Fibroblast of pulmonary artery (primary cell): ENCODE data around the gene MVB12B.

Experiments
- DNase-seq: peaks from one replicate; pipeline ENCODE4 v3.0.0-alpha.2; 2010; ENCODE audit warnings: low read depth
- H3K4me3 ChIP-seq: replicated peaks from 2 replicates; pipeline ENCODE4 v1.5.1; 2011; ENCODE audit warnings: low read depth, mild to moderate bottlenecking, control low read depth, low read length, moderate library complexity
- TF ChIP-seq, protein P1 (sequence below): IDR thresholded peaks from 2 replicates; pipeline ENCODE4 v1.5.1; 2011; ENCODE audit warnings: mild to moderate bottlenecking, control low read depth, low read length, inconsistent platforms; ENCODE audit errors: missing control alignments

The MVB12B gene

DNA sequence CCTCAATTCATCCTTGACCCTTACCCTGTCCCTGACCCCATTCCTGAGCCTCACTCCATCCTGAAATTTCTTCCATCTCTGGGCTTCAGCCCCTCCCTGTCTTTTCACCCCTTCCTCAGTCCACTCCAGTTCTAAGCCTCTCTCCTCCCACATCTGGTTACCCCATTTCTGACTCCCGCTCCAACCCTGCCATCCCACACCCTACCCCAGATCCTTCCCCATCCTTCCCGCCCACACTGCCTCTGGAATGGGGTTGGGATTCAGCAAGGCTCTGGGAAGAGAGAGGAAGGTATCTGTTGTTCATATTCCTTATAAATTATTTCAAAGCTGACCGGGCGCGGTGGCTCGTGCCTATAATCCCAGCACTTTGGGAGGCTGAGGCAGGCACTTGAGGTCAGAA lies 29.9 kb upstream of the MVB12B start:
- DNase-seq, result no peak
- no peak overlapping the region for H3K4me3 ChIP-seq
- TF ChIP-seq, protein P1, sequence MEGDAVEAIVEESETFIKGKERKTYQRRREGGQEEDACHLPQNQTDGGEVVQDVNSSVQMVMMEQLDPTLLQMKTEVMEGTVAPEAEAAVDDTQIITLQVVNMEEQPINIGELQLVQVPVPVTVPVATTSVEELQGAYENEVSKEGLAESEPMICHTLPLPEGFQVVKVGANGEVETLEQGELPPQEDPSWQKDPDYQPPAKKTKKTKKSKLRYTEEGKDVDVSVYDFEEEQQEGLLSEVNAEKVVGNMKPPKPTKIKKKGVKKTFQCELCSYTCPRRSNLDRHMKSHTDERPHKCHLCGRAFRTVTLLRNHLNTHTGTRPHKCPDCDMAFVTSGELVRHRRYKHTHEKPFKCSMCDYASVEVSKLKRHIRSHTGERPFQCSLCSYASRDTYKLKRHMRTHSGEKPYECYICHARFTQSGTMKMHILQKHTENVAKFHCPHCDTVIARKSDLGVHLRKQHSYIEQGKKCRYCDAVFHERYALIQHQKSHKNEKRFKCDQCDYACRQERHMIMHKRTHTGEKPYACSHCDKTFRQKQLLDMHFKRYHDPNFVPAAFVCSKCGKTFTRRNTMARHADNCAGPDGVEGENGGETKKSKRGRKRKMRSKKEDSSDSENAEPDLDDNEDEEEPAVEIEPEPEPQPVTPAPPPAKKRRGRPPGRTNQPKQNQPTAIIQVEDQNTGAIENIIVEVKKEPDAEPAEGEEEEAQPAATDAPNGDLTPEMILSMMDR, result no peak

DNA sequence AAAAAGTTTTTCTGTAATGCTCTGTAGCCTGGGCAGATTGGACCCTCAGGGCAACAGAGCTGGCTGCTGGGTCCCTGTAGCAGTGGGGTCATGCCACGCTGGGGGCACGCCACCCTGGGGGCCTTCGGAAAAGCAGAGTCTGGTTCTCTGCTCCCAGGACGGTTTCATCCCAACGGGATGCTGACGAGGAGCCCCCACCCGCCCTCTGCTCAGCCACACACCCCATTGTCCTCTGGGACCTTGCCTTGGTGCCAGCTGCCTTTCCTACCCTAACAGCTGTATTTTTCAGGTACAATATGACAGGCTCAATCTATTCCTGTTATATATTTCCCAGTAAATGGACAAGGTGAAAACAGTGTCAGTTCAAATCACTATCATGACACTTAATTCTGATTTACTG lies 29.0 kb upstream of the MVB12B start:
- TF ChIP-seq, protein P1, result no peak
- DNase-seq, result no peak
- H3K4me3 ChIP-seq, result no peak overlapping the region

DNA sequence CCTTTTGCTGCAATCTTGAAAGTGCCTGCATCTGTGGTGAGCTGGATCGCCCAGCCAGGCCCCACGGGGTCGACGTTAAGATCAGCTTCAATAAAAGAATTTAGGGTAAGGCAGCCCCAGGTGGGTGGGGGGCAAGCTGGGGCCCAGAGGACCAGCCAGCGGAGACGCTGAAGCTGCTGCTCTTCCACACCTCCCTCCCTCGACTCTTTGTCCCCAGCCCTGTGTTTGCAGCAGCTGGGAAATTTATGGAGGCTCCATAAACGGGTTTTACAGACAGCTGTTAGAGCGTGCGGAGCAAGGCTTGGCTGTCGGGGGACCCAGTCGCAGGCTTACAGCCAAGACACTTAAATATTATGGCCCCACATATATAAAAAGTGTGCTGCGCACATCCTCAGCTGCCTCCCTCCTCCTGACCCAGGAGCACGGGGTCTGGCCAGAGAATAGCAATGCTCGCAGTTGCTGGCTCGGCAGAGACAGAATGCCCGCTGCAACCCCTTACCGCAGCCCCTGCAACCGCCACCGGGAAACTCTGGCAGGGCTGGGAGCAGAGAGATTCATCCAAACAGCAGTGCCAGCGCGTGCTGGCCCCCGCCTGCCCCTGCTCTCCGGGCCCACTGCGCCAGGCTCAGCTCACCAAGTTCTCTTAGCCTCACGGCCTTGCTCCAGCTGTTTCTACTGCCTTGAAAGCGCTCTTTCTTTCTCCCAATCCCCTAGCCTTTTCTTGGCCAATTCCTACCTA lies 28.4 kb upstream of the MVB12B start:
- TF ChIP-seq, protein P1, result no peak
- H3K4me3 ChIP-seq, result no peak overlapping the region
- no peak for DNase-seq

DNA sequence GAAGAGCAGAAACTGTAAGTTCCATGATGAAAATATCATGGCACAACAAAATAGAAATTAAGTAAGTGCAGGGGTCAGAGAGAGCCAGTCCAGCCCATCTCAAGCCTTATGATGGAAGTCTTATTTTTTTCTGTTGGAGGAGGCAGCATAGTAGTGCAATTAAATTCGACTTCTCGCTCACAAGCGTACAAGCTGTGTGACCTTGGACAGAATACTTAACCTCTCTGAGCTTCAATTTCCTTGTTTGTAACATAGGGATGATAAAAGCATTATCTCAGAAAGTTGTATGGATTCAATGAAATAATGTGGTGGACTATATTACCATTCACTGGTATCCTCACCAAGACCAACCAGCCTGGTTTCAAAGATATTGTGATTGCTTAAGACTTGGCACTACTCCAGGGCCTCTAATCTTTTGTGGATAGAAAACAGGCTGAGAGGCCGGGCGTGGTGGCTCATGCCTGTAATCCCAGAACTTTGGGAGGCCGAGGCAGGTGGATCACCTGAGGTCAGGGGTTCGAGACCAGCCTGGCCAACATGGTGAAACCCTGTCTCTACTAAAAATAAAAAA lies 26.8 kb upstream of the MVB12B start:
- TF ChIP-seq, protein P1, result no peak

DNA sequence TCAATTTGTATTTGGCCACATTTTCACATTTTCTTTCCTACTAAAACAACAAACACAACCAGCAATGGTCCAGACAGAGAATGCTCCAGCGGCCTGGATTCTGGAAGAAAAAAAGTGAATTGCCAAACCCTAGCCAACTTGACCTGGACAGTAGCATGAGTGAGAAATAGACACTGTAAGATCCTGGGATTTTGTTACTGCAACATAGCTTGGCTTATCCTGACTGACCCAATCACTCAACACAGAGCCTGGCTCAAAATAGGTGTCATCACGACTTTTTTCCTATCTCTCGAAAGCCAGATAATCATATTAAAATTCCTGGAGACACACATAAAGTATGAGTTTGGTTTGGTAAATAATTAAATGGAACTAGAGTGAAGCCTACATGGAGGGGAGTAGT lies 25.4 kb upstream of the MVB12B start:
- TF ChIP-seq, protein P1, result no peak
- no peak for DNase-seq
- no peak overlapping the region for H3K4me3 ChIP-seq

More for the DNA sequence above, 26.8 kb upstream of the MVB12B start:
- peak; percentile 18 for DNase-seq
- no peak overlapping the region for H3K4me3 ChIP-seq

DNA sequence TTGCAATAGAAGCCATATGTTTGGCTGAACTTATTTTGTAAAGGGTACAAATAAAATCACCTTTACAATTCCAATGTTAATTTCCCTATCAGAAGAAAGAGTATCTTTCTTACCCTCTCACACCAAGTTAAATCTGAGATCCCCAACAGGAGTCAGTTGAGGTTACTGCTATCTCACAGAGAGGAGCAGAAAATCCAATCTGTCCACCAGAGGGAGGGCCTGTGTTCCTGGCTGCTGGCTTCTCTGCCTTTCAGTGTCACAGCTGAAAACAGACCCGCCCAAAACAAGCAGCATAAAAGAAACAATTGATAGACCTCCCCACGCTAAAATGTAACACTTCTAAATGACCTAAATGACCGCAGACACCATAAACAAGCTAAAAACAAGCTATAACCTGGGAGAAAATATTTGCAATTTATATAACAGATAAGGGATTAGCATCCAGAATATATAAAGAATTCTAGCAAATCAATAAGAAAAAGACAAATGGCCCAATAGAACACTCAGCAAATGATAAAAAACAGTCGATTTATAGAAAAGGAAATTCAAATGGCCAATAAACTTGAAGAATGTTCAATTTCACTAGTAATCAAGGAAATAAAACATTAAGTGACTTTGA lies 24.5 kb upstream of the MVB12B start:
- peak; percentile 66 for DNase-seq
- TF ChIP-seq, protein P1, result peak; percentile 83
- H3K4me3 ChIP-seq, result no peak overlapping the region
